Fibroblast of mammary gland (primary cell): Measurements from ENCODE around the gene DOCK4.

Source experiments
- DNase-seq: peaks from one replicate; pipeline ENCODE4 v3.0.0-alpha.2; 2010; ENCODE audit warnings: low read depth
- H3K4me3 ChIP-seq: 2 replicates; pipeline ENCODE4 v1.5.1; 2011; ENCODE audit warnings: low read depth, mild to moderate bottlenecking, low read length, moderate library complexity; ENCODE audit not compliant: control insufficient read depth
- CTCF ChIP-seq: conservative IDR thresholded peaks from 2 replicates; pipeline ENCODE4 v1.5.1; 2011; ENCODE audit warnings: low read depth, low read length, inconsistent platforms; ENCODE audit not compliant: control insufficient read depth, insufficient read depth

Gene DOCK4

GRCh38 chr7:111895049-111895448 is 311.1 kb downstream of the DOCK4 start:
- TF ChIP-seq CTCF = no peak
- no peak overlapping the region for H3K4me3 ChIP-seq
- DNase-seq = no peak

- no peak for TF ChIP-seq CTCF
- H3K4me3 ChIP-seq = no peak overlapping the region
- no peak for DNase-seq
Measured at GRCh38 chr7:111894518-111894917, 311.7 kb downstream of the DOCK4 start.

- H3K4me3 ChIP-seq = no peak overlapping the region
- TF ChIP-seq CTCF = no peak
- no peak for DNase-seq
Measured at GRCh38 chr7:111893190-111893589, 313.0 kb downstream of the DOCK4 start.

GRCh38 chr7:111892588-111892987 is 313.6 kb downstream of the DOCK4 start:
- TF ChIP-seq CTCF = no peak
- no peak overlapping the region for H3K4me3 ChIP-seq
- no peak for DNase-seq

GRCh38 chr7:111887734-111888133 is 318.5 kb downstream of the DOCK4 start:
- no peak overlapping the region for H3K4me3 ChIP-seq
- no peak for DNase-seq
- no peak for TF ChIP-seq CTCF

- no peak for TF ChIP-seq CTCF
- no peak overlapping the region for H3K4me3 ChIP-seq
- no peak for DNase-seq
Measured at GRCh38 chr7:111886233-111886632, 320.0 kb downstream of the DOCK4 start.

- DNase-seq = no peak
Measured at GRCh38 chr7:111883241-111883640, 323.0 kb downstream of the DOCK4 start.

More at GRCh38 chr7:111883241-111883640, 323.0 kb downstream of the DOCK4 start:
- TF ChIP-seq CTCF = no peak
- no peak overlapping the region for H3K4me3 ChIP-seq
